ENCODE measurements around the gene MARCKSL1.
"Not testable (repeated sequence)": the region's sequence is repeated elsewhere in the genome, so short reads cannot be mapped to it uniquely, and the experiment has no call there.

The MARCKSL1 gene

GRCh38 chr1:32363713-32364112, 27.7 kb upstream of the MARCKSL1 start:
- H3K9ac ChIP-seq (ENCODE audit: low read depth in 1 of 2, low read length in 2 of 2): no peak overlapping the region
- no peak overlapping the region for H3K4me3 ChIP-seq (ENCODE audit: low read length in 2 of 2)
- H3K4me1 ChIP-seq (ENCODE audit: control insufficient read depth in 2 of 2, insufficient read depth in 2 of 2, low read length in 2 of 2): peaks cover 5 to 6% of the 10 kb centered on the region in 2 donors
- no peak overlapping the region for H3K27ac ChIP-seq (ENCODE audit: low read depth in 2 of 2, low read length in 2 of 2)
- H3K36me3 ChIP-seq (ENCODE audit: control insufficient read depth in 2 of 2, insufficient read depth in 2 of 2, low read length in 2 of 2): peaks cover 42 to 43% of the 10 kb centered on the region in 2 donors
- H3K9me3 ChIP-seq (ENCODE audit: control insufficient read depth in 2 of 2, low read length in 2 of 2): no peaks in the 10 kb centered on the region
- no peaks in the 10 kb centered on the region for H3K27me3 ChIP-seq (ENCODE audit: control insufficient read depth in 2 of 2, insufficient read depth in 2 of 2, low read length in 2 of 2)

- Histone ChIP-seq H3K9me3 (ENCODE audit: control insufficient read depth in 2 of 2, low read length in 2 of 2) (no peaks in the 10 kb centered on the region), H3K4me1 (ENCODE audit: control insufficient read depth in 2 of 2, insufficient read depth in 2 of 2, low read length in 2 of 2) (peaks cover 5 to 6% of the 10 kb centered on the region in 2 donors), H3K27ac (ENCODE audit: low read depth in 2 of 2, low read length in 2 of 2) (no peak within 1 kb of the TSS), H3K36me3 (ENCODE audit: control insufficient read depth in 2 of 2, insufficient read depth in 2 of 2, low read length in 2 of 2) (peaks cover 32 to 36% of the 10 kb centered on the region in 2 donors), H3K9ac (ENCODE audit: low read depth in 1 of 2, low read length in 2 of 2) (peak within 1 kb of the TSS in 1 of 2 donors; percentile 79), H3K4me3 (ENCODE audit: low read length in 2 of 2) (peak within 1 kb of the TSS; percentile 44 to 53), H3K27me3 (ENCODE audit: control insufficient read depth in 2 of 2, insufficient read depth in 2 of 2, low read length in 2 of 2) (no peaks in the 10 kb centered on the region)
Observed at GRCh38 chr1:32362474-32363313, 26.7 kb upstream of the MARCKSL1 start, which contains the start of the genes FAM229A and TSSK3. Gene FAM229A, minus strand, starts transcription at chr1:32362485. Its CDS starts 394 bp downstream, at chr1:32362091. Gene TSSK3, plus strand, starts transcription at chr1:32362539. Its CDS starts 163 bp downstream, at chr1:32362702.

- Histone ChIP-seq H3K9me3 (ENCODE audit: control insufficient read depth in 2 of 2, low read length in 2 of 2) (no peaks in the 10 kb centered on the region), H3K27me3 (ENCODE audit: control insufficient read depth in 2 of 2, insufficient read depth in 2 of 2, low read length in 2 of 2) (no peaks in the 10 kb centered on the region), H3K4me3 (ENCODE audit: low read length in 2 of 2) (peak overlapping the region; percentile 44 to 53), H3K4me1 (ENCODE audit: control insufficient read depth in 2 of 2, insufficient read depth in 2 of 2, low read length in 2 of 2) (peaks cover 5 to 6% of the 10 kb centered on the region in 2 donors), H3K36me3 (ENCODE audit: control insufficient read depth in 2 of 2, insufficient read depth in 2 of 2, low read length in 2 of 2) (peaks cover 24 to 28% of the 10 kb centered on the region in 2 donors), H3K27ac (ENCODE audit: low read depth in 2 of 2, low read length in 2 of 2) (no peak overlapping the region), H3K9ac (ENCODE audit: low read depth in 1 of 2, low read length in 2 of 2) (peak overlapping the region in 1 of 2 donors; percentile 79)
Observed at GRCh38 chr1:32361674-32362473, 25.8 kb upstream of the MARCKSL1 start.

- H3K9ac ChIP-seq (ENCODE audit: low read depth in 1 of 2, low read length in 2 of 2): no peak overlapping the region
- no peak overlapping the region for H3K27ac ChIP-seq (ENCODE audit: low read depth in 2 of 2, low read length in 2 of 2)
- H3K36me3 ChIP-seq (ENCODE audit: control insufficient read depth in 2 of 2, insufficient read depth in 2 of 2, low read length in 2 of 2): peaks cover 18 to 22% of the 10 kb centered on the region in 2 donors
- no peaks in the 10 kb centered on the region for H3K9me3 ChIP-seq (ENCODE audit: control insufficient read depth in 2 of 2, low read length in 2 of 2)
- H3K4me3 ChIP-seq (ENCODE audit: low read length in 2 of 2): no peak overlapping the region
- no peaks in the 10 kb centered on the region for H3K27me3 ChIP-seq (ENCODE audit: control insufficient read depth in 2 of 2, insufficient read depth in 2 of 2, low read length in 2 of 2)
- peaks cover 5 to 6% of the 10 kb centered on the region in 2 donors for H3K4me1 ChIP-seq (ENCODE audit: control insufficient read depth in 2 of 2, insufficient read depth in 2 of 2, low read length in 2 of 2)
Observed at GRCh38 chr1:32361308-32361673, 25.3 kb upstream of the MARCKSL1 start.

- Histone ChIP-seq H3K36me3 (ENCODE audit: control insufficient read depth in 2 of 2, insufficient read depth in 2 of 2, low read length in 2 of 2) (peaks cover 1 to 3% of the 10 kb centered on the region in 2 donors), H3K27ac (ENCODE audit: low read depth in 2 of 2, low read length in 2 of 2) (no peak overlapping the region), H3K9me3 (ENCODE audit: control insufficient read depth in 2 of 2, low read length in 2 of 2) (no peaks in the 10 kb centered on the region)
Observed at GRCh38 chr1:32358435-32358834, 22.4 kb upstream of the MARCKSL1 start.

GRCh38 chr1:32357614-32358013, 21.6 kb upstream of the MARCKSL1 start:
- no peaks in the 10 kb centered on the region for H3K27me3 ChIP-seq (ENCODE audit: control insufficient read depth in 2 of 2, insufficient read depth in 2 of 2, low read length in 2 of 2)
- no peaks in the 10 kb centered on the region for H3K9me3 ChIP-seq (ENCODE audit: control insufficient read depth in 2 of 2, low read length in 2 of 2)
- peaks cover 5 to 12% of the 10 kb centered on the region in 2 donors for H3K4me1 ChIP-seq (ENCODE audit: control insufficient read depth in 2 of 2, insufficient read depth in 2 of 2, low read length in 2 of 2)
- no peaks in the 10 kb centered on the region for H3K36me3 ChIP-seq (ENCODE audit: control insufficient read depth in 2 of 2, insufficient read depth in 2 of 2, low read length in 2 of 2)
- H3K9ac ChIP-seq (ENCODE audit: low read depth in 1 of 2, low read length in 2 of 2): no peak overlapping the region
- no peak overlapping the region for H3K4me3 ChIP-seq (ENCODE audit: low read length in 2 of 2)
- H3K27ac ChIP-seq (ENCODE audit: low read depth in 2 of 2, low read length in 2 of 2): no peak overlapping the region

More at GRCh38 chr1:32358435-32358834, 22.4 kb upstream of the MARCKSL1 start:
- Histone ChIP-seq H3K27me3 (ENCODE audit: control insufficient read depth in 2 of 2, insufficient read depth in 2 of 2, low read length in 2 of 2) (no peaks in the 10 kb centered on the region), H3K4me1 (ENCODE audit: control insufficient read depth in 2 of 2, insufficient read depth in 2 of 2, low read length in 2 of 2) (peaks cover 5 to 6% of the 10 kb centered on the region in 2 donors), H3K9ac (ENCODE audit: low read depth in 1 of 2, low read length in 2 of 2) (no peak overlapping the region), H3K4me3 (ENCODE audit: low read length in 2 of 2) (no peak overlapping the region)

GRCh38 chr1:32356478-32356877, 20.4 kb upstream of the MARCKSL1 start:
- H3K27me3 ChIP-seq (ENCODE audit: control insufficient read depth in 2 of 2, insufficient read depth in 2 of 2, low read length in 2 of 2): no peaks in the 10 kb centered on the region
- H3K9me3 ChIP-seq (ENCODE audit: control insufficient read depth in 2 of 2, low read length in 2 of 2): no peaks in the 10 kb centered on the region
- no peak overlapping the region for H3K4me3 ChIP-seq (ENCODE audit: low read length in 2 of 2)
- no peak overlapping the region for H3K27ac ChIP-seq (ENCODE audit: low read depth in 2 of 2, low read length in 2 of 2)
- peaks cover 7 to 14% of the 10 kb centered on the region in 2 donors for H3K4me1 ChIP-seq (ENCODE audit: control insufficient read depth in 2 of 2, insufficient read depth in 2 of 2, low read length in 2 of 2)
- H3K9ac ChIP-seq (ENCODE audit: low read depth in 1 of 2, low read length in 2 of 2): no peak overlapping the region
- no peaks in the 10 kb centered on the region for H3K36me3 ChIP-seq (ENCODE audit: control insufficient read depth in 2 of 2, insufficient read depth in 2 of 2, low read length in 2 of 2)

- H3K4me3 ChIP-seq (ENCODE audit: low read length in 2 of 2); H3K27ac ChIP-seq (ENCODE audit: low read depth in 2 of 2, low read length in 2 of 2); H3K9ac ChIP-seq (ENCODE audit: low read depth in 1 of 2, low read length in 2 of 2); H3K9me3 ChIP-seq (ENCODE audit: control insufficient read depth in 2 of 2, low read length in 2 of 2); H3K27me3 ChIP-seq (ENCODE audit: control insufficient read depth in 2 of 2, insufficient read depth in 2 of 2, low read length in 2 of 2); H3K36me3 ChIP-seq (ENCODE audit: control insufficient read depth in 2 of 2, insufficient read depth in 2 of 2, low read length in 2 of 2): not testable (repeated sequence)
- peaks cover 7 to 15% of the 10 kb centered on the region in 2 donors for H3K4me1 ChIP-seq (ENCODE audit: control insufficient read depth in 2 of 2, insufficient read depth in 2 of 2, low read length in 2 of 2)
Observed at GRCh38 chr1:32355778-32356177, 19.7 kb upstream of the MARCKSL1 start.

- no peak overlapping the region for H3K4me3 ChIP-seq (ENCODE audit: low read length in 2 of 2)
- H3K9me3 ChIP-seq (ENCODE audit: control insufficient read depth in 2 of 2, low read length in 2 of 2): no peaks in the 10 kb centered on the region
- no peak overlapping the region for H3K27ac ChIP-seq (ENCODE audit: low read depth in 2 of 2, low read length in 2 of 2)
- no peaks in the 10 kb centered on the region for H3K36me3 ChIP-seq (ENCODE audit: control insufficient read depth in 2 of 2, insufficient read depth in 2 of 2, low read length in 2 of 2)
- no peaks in the 10 kb centered on the region for H3K27me3 ChIP-seq (ENCODE audit: control insufficient read depth in 2 of 2, insufficient read depth in 2 of 2, low read length in 2 of 2)
- no peak overlapping the region for H3K9ac ChIP-seq (ENCODE audit: low read depth in 1 of 2, low read length in 2 of 2)
- H3K4me1 ChIP-seq (ENCODE audit: control insufficient read depth in 2 of 2, insufficient read depth in 2 of 2, low read length in 2 of 2): peaks cover 7 to 16% of the 10 kb centered on the region in 2 donors
Observed at GRCh38 chr1:32353886-32354570, 18.0 kb upstream of the MARCKSL1 start.

Measured in mucosa of rectum (tissue), 2 donors.